GM23338 (cell line): ENCODE results near the gene MTA1. TPM values are rescaled to one million over a fixed set of nuclear protein-coding genes. Genes with fewer than 3 reads are reported as not detected.

Source experiments
- ATAC-seq: fragments of 200-7000 bp; cut with Tn5 transposase; 3 replicates; pipeline ENCODE4 v1.9.1; 2020
- DNase-seq: peaks from one replicate; pipeline ENCODE4 v3.0.0-alpha.2; 2015; ENCODE audit warnings: low spot score
- H2AFZ ChIP-seq: fragments of 200-600 bp; sonication (generic); 2 replicates; pipeline ENCODE4 v1.8.0; 2016; ENCODE audit warnings: antibody characterized with exemption, mild to moderate bottlenecking, moderate library complexity
- H3F3A ChIP-seq: fragments of 200-600 bp; sonication (generic); replicated peaks from 2 replicates; pipeline ENCODE4 v1.8.0; 2017; ENCODE audit warnings: antibody characterized with exemption, mixed run types, low read depth
- H3K27ac ChIP-seq: fragments of 200-600 bp; sonication (generic); 2 replicates; pipeline ENCODE4 v1.6.1; 2016; ENCODE audit warnings: low read depth
- H3K27me3 ChIP-seq: fragments of 200-600 bp; sonication (generic); 2 replicates; pipeline ENCODE4 v1.8.0; 2016; ENCODE audit warnings: mild to moderate bottlenecking, mixed run types, moderate library complexity; ENCODE audit not compliant: insufficient read depth
- H3K36me3 ChIP-seq: fragments of 200-600 bp; sonication (generic); 2 replicates; pipeline ENCODE4 v1.8.0; 2016; ENCODE audit warnings: mild to moderate bottlenecking; ENCODE audit not compliant: insufficient read depth
- H3K4me1 ChIP-seq: fragments of 200-600 bp; sonication (generic); 2 replicates; pipeline ENCODE4 v1.8.0; 2016; ENCODE audit warnings: mild to moderate bottlenecking, moderate library complexity; ENCODE audit not compliant: insufficient read depth
- H3K4me2 ChIP-seq: fragments of 200-600 bp; sonication (generic); 2 replicates; pipeline ENCODE4 v1.7.1; 2017; ENCODE audit warnings: mixed run types
- H3K4me3 ChIP-seq: fragments of 200-600 bp; sonication (generic); 2 replicates; pipeline ENCODE4 v1.6.1; 2016; ENCODE audit warnings: mixed run types
- H3K79me2 ChIP-seq: fragments of 200-600 bp; sonication (generic); replicated peaks from 2 replicates; pipeline ENCODE4 v1.8.0; 2017; ENCODE audit warnings: mild to moderate bottlenecking; ENCODE audit not compliant: insufficient read depth
- H3K9me2 ChIP-seq: fragments of 200-600 bp; sonication (generic); 2 replicates; pipeline ENCODE4 v1.8.0; 2017; ENCODE audit not compliant: insufficient read depth
- H4K20me1 ChIP-seq: fragments of 200-600 bp; sonication (generic); replicated peaks from 2 replicates; pipeline ENCODE4 v1.8.0; 2017; ENCODE audit warnings: mild to moderate bottlenecking; ENCODE audit not compliant: insufficient read depth
- H3K27ac Mint-ChIP-seq: 2 replicates; pipeline ENCODE4 v1.8.0; 2020; ENCODE audit warnings: inconsistent platforms, mild to moderate bottlenecking, moderate library complexity, mixed read lengths
- H3K27me3 Mint-ChIP-seq: 3 replicates; pipeline ENCODE4 v1.8.0; 2022; ENCODE audit warnings: low read depth, mild to moderate bottlenecking, moderate library complexity, mixed read lengths, inconsistent platforms; ENCODE audit not compliant: insufficient read depth, poor library complexity
- H3K36me3 Mint-ChIP-seq: 3 replicates; pipeline ENCODE4 v1.8.0; 2021; ENCODE audit warnings: low read depth, mild to moderate bottlenecking, inconsistent platforms, moderate library complexity, mixed read lengths
- H3K4me1 Mint-ChIP-seq: 3 replicates; pipeline ENCODE4 v1.8.0; 2020; ENCODE audit warnings: mild to moderate bottlenecking, inconsistent platforms, mixed read lengths
- H3K4me3 Mint-ChIP-seq: 3 replicates; pipeline ENCODE4 v1.8.0; 2021; ENCODE audit warnings: moderate library complexity, mild to moderate bottlenecking, inconsistent platforms, mixed read lengths
- H3K9me3 Mint-ChIP-seq: 3 replicates; pipeline ENCODE4 v1.8.0; 2020; ENCODE audit warnings: moderate library complexity, mild to moderate bottlenecking, inconsistent platforms, mixed read lengths
- CREB1 ChIP-seq: fragments of 250-450 bp; sonication (Bioruptor Pico); IDR thresholded peaks from 2 replicates; pipeline ENCODE4 v1.5.0; 2020; ENCODE audit warnings: low read depth, mild to moderate bottlenecking, moderate library complexity
- EZH2 ChIP-seq: fragments of 200-600 bp; sonication (generic); IDR thresholded peaks from one replicate; pipeline ENCODE4 v1.8.0; 2017; ENCODE audit warnings: antibody characterized with exemption, mild to moderate bottlenecking, low read depth; ENCODE audit not compliant: unreplicated experiment
- EZH2phosphoT487 ChIP-seq: fragments of 200-600 bp; sonication (generic); IDR thresholded peaks from one replicate; pipeline ENCODE4 v1.8.1; 2018; ENCODE audit warnings: antibody characterized with exemption; ENCODE audit not compliant: unreplicated experiment
- JUNB ChIP-seq: IDR thresholded peaks from one replicate; pipeline ENCODE4 v1.6.1; 2016; ENCODE audit warnings: antibody characterized with exemption; ENCODE audit not compliant: unreplicated experiment
- POLR2AphosphoS5 ChIP-seq: IDR thresholded peaks from 2 replicates; pipeline ENCODE4 v1.6.1; 2016; ENCODE audit warnings: antibody characterized with exemption, low read depth
- STAT1 ChIP-seq: IDR thresholded peaks from one replicate; pipeline ENCODE4 v1.6.1; 2016; ENCODE audit warnings: antibody characterized with exemption; ENCODE audit not compliant: unreplicated experiment
- polyA plus RNA-seq: library from polyadenylated mRNA; unstranded; fragments of >200 nt; fragmentation: Nextera tagmentation; extraction: Ambion mirVana; gene quantifications from 2 replicates; pipeline ENCODE4 v1.2.1, GENCODE V29; 2016
- total RNA-seq: library from RNA; depleted of rRNA; stranded (reverse); fragments of >200 nt; shearing (Covaris generic); gene quantifications from 2 replicates; pipeline ENCODE4 v1.2.3, GENCODE V29; 2014
- TF ChIP-seq, protein P1 (sequence below): IDR thresholded peaks from 2 replicates; pipeline ENCODE4 v1.6.1; 2016; ENCODE audit warnings: antibody characterized with exemption
- TF ChIP-seq, protein P2 (sequence below): IDR thresholded peaks from one replicate; pipeline ENCODE4 v1.6.1; 2018; ENCODE audit warnings: antibody characterized with exemption; ENCODE audit not compliant: unreplicated experiment
- TF ChIP-seq, protein P3 (sequence below), 2 experiments: fragments of 200-600 bp in 1 of 2; sonication (generic) in 1 of 2; conservative IDR thresholded peaks; 2 replicates each; pipeline versions ENCODE4 v1.5.1 to v1.6.1; 2016 to 2017; ENCODE audit warnings: antibody characterized with exemption in 2 of 2, low read depth in 2 of 2, mild to moderate bottlenecking in 2 of 2, moderate library complexity in 1 of 2

Gene MTA1
- total and polyA plus RNA-seq, 2 experiments from 2014 or later: 53.3 to 126 TPM

DNA sequence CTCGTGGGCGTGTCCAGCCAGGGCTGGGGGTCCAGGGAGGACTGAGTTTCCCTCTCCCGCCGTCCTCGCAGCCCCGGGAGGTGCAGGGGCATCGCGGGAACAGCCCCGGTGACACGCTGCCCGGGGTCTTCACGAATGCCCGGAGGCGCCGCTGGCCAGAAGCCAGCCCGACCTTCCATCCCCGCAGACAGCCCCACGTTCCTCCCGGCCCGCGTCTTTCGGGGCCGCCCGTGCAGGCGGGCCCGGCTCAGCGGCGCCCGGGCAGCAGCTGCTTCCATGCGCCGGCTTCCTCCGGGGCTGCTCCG, 70.6 kb downstream of the MTA1 start (continued):
- TF ChIP-seq, protein P1, sequence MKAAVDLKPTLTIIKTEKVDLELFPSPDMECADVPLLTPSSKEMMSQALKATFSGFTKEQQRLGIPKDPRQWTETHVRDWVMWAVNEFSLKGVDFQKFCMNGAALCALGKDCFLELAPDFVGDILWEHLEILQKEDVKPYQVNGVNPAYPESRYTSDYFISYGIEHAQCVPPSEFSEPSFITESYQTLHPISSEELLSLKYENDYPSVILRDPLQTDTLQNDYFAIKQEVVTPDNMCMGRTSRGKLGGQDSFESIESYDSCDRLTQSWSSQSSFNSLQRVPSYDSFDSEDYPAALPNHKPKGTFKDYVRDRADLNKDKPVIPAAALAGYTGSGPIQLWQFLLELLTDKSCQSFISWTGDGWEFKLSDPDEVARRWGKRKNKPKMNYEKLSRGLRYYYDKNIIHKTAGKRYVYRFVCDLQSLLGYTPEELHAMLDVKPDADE: no peak
- no peak for TF ChIP-seq POLR2AphosphoS5
- TF ChIP-seq STAT1: no peak
- no peak for TF ChIP-seq JUNB
- TF ChIP-seq, protein P2, sequence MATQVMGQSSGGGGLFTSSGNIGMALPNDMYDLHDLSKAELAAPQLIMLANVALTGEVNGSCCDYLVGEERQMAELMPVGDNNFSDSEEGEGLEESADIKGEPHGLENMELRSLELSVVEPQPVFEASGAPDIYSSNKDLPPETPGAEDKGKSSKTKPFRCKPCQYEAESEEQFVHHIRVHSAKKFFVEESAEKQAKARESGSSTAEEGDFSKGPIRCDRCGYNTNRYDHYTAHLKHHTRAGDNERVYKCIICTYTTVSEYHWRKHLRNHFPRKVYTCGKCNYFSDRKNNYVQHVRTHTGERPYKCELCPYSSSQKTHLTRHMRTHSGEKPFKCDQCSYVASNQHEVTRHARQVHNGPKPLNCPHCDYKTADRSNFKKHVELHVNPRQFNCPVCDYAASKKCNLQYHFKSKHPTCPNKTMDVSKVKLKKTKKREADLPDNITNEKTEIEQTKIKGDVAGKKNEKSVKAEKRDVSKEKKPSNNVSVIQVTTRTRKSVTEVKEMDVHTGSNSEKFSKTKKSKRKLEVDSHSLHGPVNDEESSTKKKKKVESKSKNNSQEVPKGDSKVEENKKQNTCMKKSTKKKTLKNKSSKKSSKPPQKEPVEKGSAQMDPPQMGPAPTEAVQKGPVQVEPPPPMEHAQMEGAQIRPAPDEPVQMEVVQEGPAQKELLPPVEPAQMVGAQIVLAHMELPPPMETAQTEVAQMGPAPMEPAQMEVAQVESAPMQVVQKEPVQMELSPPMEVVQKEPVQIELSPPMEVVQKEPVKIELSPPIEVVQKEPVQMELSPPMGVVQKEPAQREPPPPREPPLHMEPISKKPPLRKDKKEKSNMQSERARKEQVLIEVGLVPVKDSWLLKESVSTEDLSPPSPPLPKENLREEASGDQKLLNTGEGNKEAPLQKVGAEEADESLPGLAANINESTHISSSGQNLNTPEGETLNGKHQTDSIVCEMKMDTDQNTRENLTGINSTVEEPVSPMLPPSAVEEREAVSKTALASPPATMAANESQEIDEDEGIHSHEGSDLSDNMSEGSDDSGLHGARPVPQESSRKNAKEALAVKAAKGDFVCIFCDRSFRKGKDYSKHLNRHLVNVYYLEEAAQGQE: no peak
- no peak for TF ChIP-seq EZH2phosphoT487
- TF ChIP-seq, protein P3, sequence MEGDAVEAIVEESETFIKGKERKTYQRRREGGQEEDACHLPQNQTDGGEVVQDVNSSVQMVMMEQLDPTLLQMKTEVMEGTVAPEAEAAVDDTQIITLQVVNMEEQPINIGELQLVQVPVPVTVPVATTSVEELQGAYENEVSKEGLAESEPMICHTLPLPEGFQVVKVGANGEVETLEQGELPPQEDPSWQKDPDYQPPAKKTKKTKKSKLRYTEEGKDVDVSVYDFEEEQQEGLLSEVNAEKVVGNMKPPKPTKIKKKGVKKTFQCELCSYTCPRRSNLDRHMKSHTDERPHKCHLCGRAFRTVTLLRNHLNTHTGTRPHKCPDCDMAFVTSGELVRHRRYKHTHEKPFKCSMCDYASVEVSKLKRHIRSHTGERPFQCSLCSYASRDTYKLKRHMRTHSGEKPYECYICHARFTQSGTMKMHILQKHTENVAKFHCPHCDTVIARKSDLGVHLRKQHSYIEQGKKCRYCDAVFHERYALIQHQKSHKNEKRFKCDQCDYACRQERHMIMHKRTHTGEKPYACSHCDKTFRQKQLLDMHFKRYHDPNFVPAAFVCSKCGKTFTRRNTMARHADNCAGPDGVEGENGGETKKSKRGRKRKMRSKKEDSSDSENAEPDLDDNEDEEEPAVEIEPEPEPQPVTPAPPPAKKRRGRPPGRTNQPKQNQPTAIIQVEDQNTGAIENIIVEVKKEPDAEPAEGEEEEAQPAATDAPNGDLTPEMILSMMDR (conservative IDR thresholded peaks at IDR 0.05; ENCODE audit: low read depth in 2 of 2): no peak

DNA sequence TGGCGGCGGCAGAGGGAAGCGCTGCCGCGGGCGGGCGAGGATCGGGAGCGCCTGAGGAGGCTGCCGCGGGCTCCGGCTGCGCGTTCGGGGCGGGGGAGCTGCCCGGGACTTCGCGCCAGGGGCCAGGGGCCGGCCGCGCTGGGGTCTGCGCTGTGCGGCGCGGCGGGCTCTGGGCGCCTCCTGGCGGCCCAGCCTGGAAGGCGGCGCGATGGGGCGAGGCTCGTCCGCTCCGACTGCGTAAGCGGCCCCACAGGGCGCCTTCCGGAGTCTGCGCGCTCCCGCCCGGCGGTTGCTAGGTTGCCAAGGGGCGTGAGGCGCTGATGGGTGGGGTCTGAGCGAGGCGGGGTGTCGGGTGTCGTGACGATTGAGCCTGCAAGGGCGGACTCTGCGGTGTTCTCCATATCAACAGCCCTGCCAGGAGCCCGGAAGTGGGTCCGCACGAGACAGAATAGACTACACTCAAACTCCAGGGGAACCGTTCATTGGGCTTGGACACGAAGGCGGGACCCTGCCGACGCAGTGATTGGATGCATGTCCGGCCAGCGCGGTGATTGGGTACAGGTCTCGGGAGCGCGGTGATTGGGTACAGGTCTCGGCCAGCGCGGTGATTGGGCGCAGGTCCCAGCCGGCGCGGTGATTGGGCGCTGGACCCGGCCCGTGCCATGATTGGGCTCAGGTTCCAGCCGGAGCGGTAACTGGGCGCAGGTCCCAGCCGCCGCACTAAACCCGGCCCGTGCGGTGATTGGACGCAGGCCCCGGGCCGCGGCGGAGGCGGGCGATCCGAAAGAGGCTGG, 71.1 kb downstream of the MTA1 start, which contains the start of gene TEDC1:
TSS of gene TEDC1 (plus strand) at position 675 of the 794 bp plus-strand sequence. CDS start 130 bp downstream, outside the sequence.
- Histone ChIP-seq H3K36me3 (no peaks in the 10 kb centered on the region), H2AFZ (0 out of 2 replicates have a peak within 1 kb of the TSS, but pooled peaks have one; percentile 72), H3K79me2 (no peaks in the 10 kb centered on the region), H3K9me2 (peaks cover 3% of the 10 kb centered on the region; the same call in 1 of the 2 replicates), H3K27me3 (peaks cover 44% of the 10 kb centered on the region), H3F3A (peaks cover 4% of the 10 kb centered on the region; the same call in 1 of the 2 replicates), H3K4me3 (peak within 1 kb of the TSS; percentile 62), H3K4me2 (peak within 1 kb of the TSS; percentile 85), H3K4me1 (peaks cover 4% of the 10 kb centered on the region; the same call in 1 of the 2 replicates), H4K20me1 (no peaks in the 10 kb centered on the region), H3K27ac (no peak within 1 kb of the TSS)
- peak; percentile 99 for DNase-seq
- Mint-ChIP-seq H3K27ac (peak within 1 kb of the TSS; percentile 89), H3K27me3 (peaks cover 43% of the 10 kb centered on the region), H3K4me1 (peaks cover 5% of the 10 kb centered on the region; the same call in 2 of the 3 replicates), H3K4me3 (peak within 1 kb of the TSS; percentile 85), H3K36me3 (no peaks in the 10 kb centered on the region), H3K9me3 (peaks cover 6% of the 10 kb centered on the region; the same call in 2 of the 3 replicates)
- ATAC-seq: peak; percentile 78
- TF ChIP-seq POLR2AphosphoS5 (0 out of 2 replicates have a peak, but pooled peaks have one; percentile 36), EZH2 (no peak), CREB1 (no peak; the same call in none of the 2 replicates)
- TF ChIP-seq, protein P3 (conservative IDR thresholded peaks at IDR 0.05; ENCODE audit: low read depth in 2 of 2): peak; percentile 32 to 69; a peak in 3 of 4 replicates
